GM13976 (cell line): ENCODE data around the gene CLDN18.

ENCODE experiments used
- DNase-seq: peaks from one replicate; pipeline ENCODE4 v3.0.0; 2012; ENCODE audit warnings: low spot score
- CTCF ChIP-seq: IDR thresholded peaks from 2 replicates; pipeline ENCODE4 v1.5.1; 2012; ENCODE audit warnings: borderline replicate concordance, mild to moderate bottlenecking; ENCODE audit not compliant: insufficient read depth; ENCODE audit errors: extremely low read depth, missing control alignments, control extremely low read depth
- in situ Hi-C: fragments of 300-500 bp; cut with MboI; formaldehyde crosslinking; loops from one replicate; pipeline ENCODE4 v1.12.0; 2022; ENCODE audit warnings: low sequenced_read_pairs, mixed read lengths, inconsistent platforms; ENCODE audit not compliant: unreplicated experiment

Gene CLDN18

GRCh38 chr3:138003069-138003468 lies 6.9 kb upstream of the CLDN18 start:
- no peak for TF ChIP-seq CTCF
- in situ Hi-C loops = no loop called here
- no peak for DNase-seq

GRCh38 chr3:138005627-138006026 lies 4.3 kb upstream of the CLDN18 start:
- TF ChIP-seq CTCF = no peak
- in situ Hi-C loops = no loop called here
- DNase-seq = no peak

GRCh38 chr3:138007898-138008297 lies 2.1 kb upstream of the CLDN18 start:
- no peak for TF ChIP-seq CTCF
- DNase-seq = no peak
- in situ Hi-C loops = no loop called here

GRCh38 chr3:138010273-138010590 lies 267 bp downstream of the CLDN18 start:
- TF ChIP-seq CTCF = no peak
- no peak for DNase-seq
- in situ Hi-C loops = no loop called here

- no peak for TF ChIP-seq CTCF
- in situ Hi-C loops = no loop called here
- no peak for DNase-seq
Measured at GRCh38 chr3:138011722-138012121, 1.8 kb downstream of the CLDN18 start.

- TF ChIP-seq CTCF = no peak
- DNase-seq = no peak
- in situ Hi-C loops = no loop called here
Measured at GRCh38 chr3:138012526-138012925, 2.6 kb downstream of the CLDN18 start.

- no peak for DNase-seq
- in situ Hi-C loops = no loop called here
- TF ChIP-seq CTCF = no peak
Measured at GRCh38 chr3:138016065-138016464, 6.1 kb downstream of the CLDN18 start.
